OCI-LY7 (cell line): ENCODE results near the gene XPR1.

ENCODE experiments used
- CTCF ChIP-seq: fragments of 200-600 bp; sonication (generic); conservative IDR thresholded peaks from 2 replicates; pipeline ENCODE4 v1.5.1; 2014; ENCODE audit warnings: mild to moderate bottlenecking, antibody characterized with exemption, low read length, moderate library complexity, mixed read lengths
- EZH2phosphoT487 ChIP-seq: fragments of 200-600 bp; sonication (generic); IDR thresholded peaks from 2 replicates; pipeline ENCODE4 v1.6.1; 2018; ENCODE audit warnings: low read depth, borderline replicate concordance, mild to moderate bottlenecking, mixed run types, antibody characterized with exemption, low read length, moderate library complexity, mixed read lengths

DNA sequence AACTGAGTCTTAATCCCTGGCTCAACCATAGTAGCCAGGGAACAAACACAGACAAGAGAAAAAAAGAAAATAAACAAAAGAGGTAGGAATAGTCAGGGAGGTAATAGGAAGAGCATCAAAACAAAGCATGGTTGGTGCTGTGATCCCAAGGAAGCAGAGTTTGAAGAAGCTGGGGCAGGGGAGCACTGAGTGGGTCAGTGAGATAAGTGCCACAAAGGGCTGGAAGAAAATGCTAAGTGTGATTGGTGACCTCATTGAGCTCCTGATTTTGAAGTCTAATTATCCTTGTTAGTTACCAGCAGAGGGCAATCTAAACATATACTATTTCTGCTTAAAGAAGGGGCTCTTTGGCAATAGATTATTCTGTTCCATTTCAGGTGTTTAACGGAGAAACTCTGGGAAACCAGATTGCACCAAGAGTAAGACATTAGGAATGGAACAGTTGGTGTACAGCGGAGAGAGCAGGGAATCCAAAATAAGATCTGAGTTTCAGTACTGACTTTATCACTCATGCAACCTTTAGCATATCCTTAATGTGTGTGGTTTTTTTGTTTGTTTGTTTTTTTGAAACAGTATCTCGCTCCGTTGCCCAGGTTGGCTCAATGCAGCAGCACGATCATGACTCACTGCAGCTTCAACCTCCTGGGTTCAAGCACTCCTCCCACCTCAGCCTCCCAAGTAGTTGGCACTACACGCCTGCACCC lies 250.1 kb downstream of the XPR1 start:
- TF ChIP-seq CTCF (peak; percentile 78), EZH2phosphoT487 (no peak)
